Measurements from ENCODE around the gene COL6A5. TPM values are rescaled to one million over a fixed set of nuclear protein-coding genes. Genes with fewer than 3 reads are reported as not detected.

Gene COL6A5
- total and polyA plus RNA-seq, 9 of the 15 experiments (the other 6 are each of a cell fraction or from before 2014, with no cell fraction given) = 1.5 to 9.7 (median 5.6) TPM

DNA sequence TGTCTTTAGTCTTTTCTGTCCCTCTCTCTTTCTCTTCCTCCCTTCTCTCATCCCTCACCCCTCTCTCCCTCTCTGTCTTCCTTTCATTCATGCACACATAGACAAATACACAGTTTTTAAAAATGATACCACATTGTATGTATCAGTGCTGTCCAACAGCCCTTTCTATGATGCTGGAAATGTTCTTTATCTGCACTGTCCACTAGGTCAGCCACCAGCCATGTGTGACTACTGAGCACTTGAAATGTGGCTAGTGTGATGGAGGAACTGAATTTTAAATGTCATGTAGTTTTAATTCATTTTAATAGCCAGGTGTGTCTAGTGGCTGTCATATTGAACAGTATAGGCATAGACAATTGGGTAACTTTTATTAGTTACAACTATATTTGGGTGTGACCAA is 34.9 kb downstream of the COL6A5 start (continued):
- TF ChIP-seq, protein P1, sequence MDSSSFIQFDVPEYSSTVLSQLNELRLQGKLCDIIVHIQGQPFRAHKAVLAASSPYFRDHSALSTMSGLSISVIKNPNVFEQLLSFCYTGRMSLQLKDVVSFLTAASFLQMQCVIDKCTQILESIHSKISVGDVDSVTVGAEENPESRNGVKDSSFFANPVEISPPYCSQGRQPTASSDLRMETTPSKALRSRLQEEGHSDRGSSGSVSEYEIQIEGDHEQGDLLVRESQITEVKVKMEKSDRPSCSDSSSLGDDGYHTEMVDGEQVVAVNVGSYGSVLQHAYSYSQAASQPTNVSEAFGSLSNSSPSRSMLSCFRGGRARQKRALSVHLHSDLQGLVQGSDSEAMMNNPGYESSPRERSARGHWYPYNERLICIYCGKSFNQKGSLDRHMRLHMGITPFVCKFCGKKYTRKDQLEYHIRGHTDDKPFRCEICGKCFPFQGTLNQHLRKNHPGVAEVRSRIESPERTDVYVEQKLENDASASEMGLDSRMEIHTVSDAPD (CRISPR knock-in tag; IDR thresholded peaks at IDR 0.05) = no peak
- TF ChIP-seq, protein P2, sequence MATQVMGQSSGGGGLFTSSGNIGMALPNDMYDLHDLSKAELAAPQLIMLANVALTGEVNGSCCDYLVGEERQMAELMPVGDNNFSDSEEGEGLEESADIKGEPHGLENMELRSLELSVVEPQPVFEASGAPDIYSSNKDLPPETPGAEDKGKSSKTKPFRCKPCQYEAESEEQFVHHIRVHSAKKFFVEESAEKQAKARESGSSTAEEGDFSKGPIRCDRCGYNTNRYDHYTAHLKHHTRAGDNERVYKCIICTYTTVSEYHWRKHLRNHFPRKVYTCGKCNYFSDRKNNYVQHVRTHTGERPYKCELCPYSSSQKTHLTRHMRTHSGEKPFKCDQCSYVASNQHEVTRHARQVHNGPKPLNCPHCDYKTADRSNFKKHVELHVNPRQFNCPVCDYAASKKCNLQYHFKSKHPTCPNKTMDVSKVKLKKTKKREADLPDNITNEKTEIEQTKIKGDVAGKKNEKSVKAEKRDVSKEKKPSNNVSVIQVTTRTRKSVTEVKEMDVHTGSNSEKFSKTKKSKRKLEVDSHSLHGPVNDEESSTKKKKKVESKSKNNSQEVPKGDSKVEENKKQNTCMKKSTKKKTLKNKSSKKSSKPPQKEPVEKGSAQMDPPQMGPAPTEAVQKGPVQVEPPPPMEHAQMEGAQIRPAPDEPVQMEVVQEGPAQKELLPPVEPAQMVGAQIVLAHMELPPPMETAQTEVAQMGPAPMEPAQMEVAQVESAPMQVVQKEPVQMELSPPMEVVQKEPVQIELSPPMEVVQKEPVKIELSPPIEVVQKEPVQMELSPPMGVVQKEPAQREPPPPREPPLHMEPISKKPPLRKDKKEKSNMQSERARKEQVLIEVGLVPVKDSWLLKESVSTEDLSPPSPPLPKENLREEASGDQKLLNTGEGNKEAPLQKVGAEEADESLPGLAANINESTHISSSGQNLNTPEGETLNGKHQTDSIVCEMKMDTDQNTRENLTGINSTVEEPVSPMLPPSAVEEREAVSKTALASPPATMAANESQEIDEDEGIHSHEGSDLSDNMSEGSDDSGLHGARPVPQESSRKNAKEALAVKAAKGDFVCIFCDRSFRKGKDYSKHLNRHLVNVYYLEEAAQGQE (IDR thresholded peaks at IDR 0.05; ENCODE audit: borderline replicate concordance) = 0 out of 2 replicates have a peak, but pooled peaks have one; percentile 6
- TF ChIP-seq, protein P2 (CRISPR knock-in tag; IDR thresholded peaks at IDR 0.05; ENCODE audit: low read depth) = no peak
- TF ChIP-seq CBFA2T2 (conservative IDR thresholded peaks at IDR 0.05) (0 out of 2 replicates have a peak, but pooled peaks have one; percentile 22), TEAD4 (IDR thresholded peaks at IDR 0.05; ENCODE audit: low read length) (0 out of 2 replicates have a peak, but pooled peaks have one; percentile 37), TEAD4 (CRISPR knock-in tag; IDR thresholded peaks at IDR 0.05; ENCODE audit: borderline replicate concordance) (no peak), BDP1 (IDR thresholded peaks at IDR 0.05; ENCODE audit: insufficient read depth, insufficient read length) (no peak), NCOR1 (IDR thresholded peaks at IDR 0.05) (0 out of 2 replicates have a peak, but pooled peaks have one; percentile 14), CBFA2T3 (IDR thresholded peaks at IDR 0.05) (peak; percentile 58)

Measured in K562 (cell line).